Natural killer cell treated with Interleukin-12 subunit alpha and Interleukin-12 subunit beta and Interleukin-15 and Interleukin-18, amount 100 ng/mL, for 72 hours (primary cell): ENCODE data around the gene OST4. TPM values are rescaled to one million over a fixed set of nuclear protein-coding genes. Genes with fewer than 3 reads are reported as not detected.
"Not testable (repeated sequence)": the region's sequence is repeated elsewhere in the genome, so short reads cannot be mapped to it uniquely, and the experiment has no call there.

Source experiments
- ATAC-seq, 2 donors: fragments of 150-1000 bp; cut with Tn5 transposase in 1 of 2; sonication (Bioruptor Pico), chemical (Tn5 transposase) in 1 of 2; 2 replicates each; pipeline ENCODE4 v1.10.0; 2021
- DNase-seq: peaks from one replicate; pipeline ENCODE4 v3.0.0; 2022; ENCODE audit warnings: low spot score
- H3K27ac Mint-ChIP-seq, 2 donors: 1 replicate in 1 of 2; 2 replicates in 1 of 2; pipeline ENCODE4 v1.8.0; 2022; ENCODE audit warnings: mixed read lengths in 2 of 2, mild to moderate bottlenecking in 1 of 2, moderate library complexity in 1 of 2
- H3K27me3 Mint-ChIP-seq, 2 donors: 1 replicate in 1 of 2; 2 replicates in 1 of 2; pipeline ENCODE4 v1.8.0; 2022; ENCODE audit warnings: mixed read lengths in 2 of 2
- H3K36me3 Mint-ChIP-seq: one replicate; pipeline ENCODE4 v1.8.0; 2022; ENCODE audit warnings: mixed read lengths
- H3K4me1 Mint-ChIP-seq, 2 donors: 1 replicate in 1 of 2; 2 replicates in 1 of 2; pipeline ENCODE4 v1.8.0; 2022; ENCODE audit warnings: low read depth in 2 of 2, mixed read lengths in 2 of 2, mild to moderate bottlenecking in 1 of 2
- H3K4me3 Mint-ChIP-seq: one replicate; pipeline ENCODE4 v1.8.0; 2022; ENCODE audit warnings: mixed read lengths
- H3K9me3 Mint-ChIP-seq: 2 replicates; pipeline ENCODE4 v1.8.0; 2022; ENCODE audit warnings: mixed read lengths
- total RNA-seq, 2 donors: library from RNA; stranded (reverse); gene quantifications; one replicate each; pipeline ENCODE4 v1.2.3, GENCODE V29; 2022

The OST4 gene
- total RNA-seq, result 100 to 1,000 TPM; 286 to 393 TPM

- ATAC-seq (peak; percentile 95 to 97), DNase-seq (peak; percentile 95)
- Mint-ChIP-seq H3K27me3 (no peaks in the 10 kb centered on the region), H3K4me1 (peaks cover 65 to 68% of the 10 kb centered on the region in 2 donors), H3K27ac (peak within 1 kb of the TSS; percentile 94 to 97), H3K9me3 (no peaks in the 10 kb centered on the region), H3K4me3 (peak within 1 kb of the TSS; percentile 98), H3K36me3 (peaks cover 17% of the 10 kb centered on the region)
These were observed at the start of gene OST4 for GRCh38 chr2:27071277-27071989. Gene OST4, minus strand, starts transcription at chr2:27071654.

GRCh38 chr2:27119330-27119670, 47.8 kb upstream of the OST4 start:
- DNase-seq, result peak; percentile 41
- H3K4me1 Mint-ChIP-seq, result peaks cover 11 to 22% of the 10 kb centered on the region in 2 donors
- H3K27me3 Mint-ChIP-seq, result peaks cover 19 to 22% of the 10 kb centered on the region in 2 donors
- H3K4me3 Mint-ChIP-seq, result peak overlapping the region; percentile 50
- not testable (repeated sequence) for H3K9me3 Mint-ChIP-seq, H3K27ac Mint-ChIP-seq, H3K36me3 Mint-ChIP-seq, ATAC-seq

GRCh38 chr2:27118525-27119329, 47.3 kb upstream of the OST4 start, which contains the start of gene CGREF1:
Gene CGREF1, minus strand, starts transcription at chr2:27119128. Its CDS starts 14,762 bp downstream, at chr2:27104366.
- Mint-ChIP-seq H3K4me1 (peaks cover 11 to 19% of the 10 kb centered on the region in 2 donors), H3K9me3 (no peaks in the 10 kb centered on the region), H3K36me3 (no peaks in the 10 kb centered on the region), H3K27me3 (peaks cover 19 to 22% of the 10 kb centered on the region in 2 donors), H3K4me3 (peak within 1 kb of the TSS; percentile 50), H3K27ac (no peak within 1 kb of the TSS)
- DNase-seq, result peak; percentile 54
- ATAC-seq, result no peak

GRCh38 chr2:27117995-27118524, 46.6 kb upstream of the OST4 start:
- Mint-ChIP-seq H3K27ac (no peak overlapping the region), H3K4me3 (no peak overlapping the region), H3K36me3 (no peaks in the 10 kb centered on the region), H3K9me3 (no peaks in the 10 kb centered on the region), H3K27me3 (peaks cover 19 to 22% of the 10 kb centered on the region in 2 donors), H3K4me1 (peaks cover 7 to 15% of the 10 kb centered on the region in 2 donors)
- ATAC-seq (no peak), DNase-seq (no peak)

GRCh38 chr2:27115519-27115918, 44.1 kb upstream of the OST4 start:
- Mint-ChIP-seq H3K4me1 (peaks cover 0 to 7% of the 10 kb centered on the region in 2 donors), H3K27ac (no peak overlapping the region), H3K4me3 (no peak overlapping the region), H3K36me3 (no peaks in the 10 kb centered on the region), H3K9me3 (no peaks in the 10 kb centered on the region), H3K27me3 (peaks cover 19 to 22% of the 10 kb centered on the region in 2 donors)
- ATAC-seq (no peak), DNase-seq (peak; percentile 28)

- DNase-seq, H3K9me3 Mint-ChIP-seq, ATAC-seq, H3K36me3 Mint-ChIP-seq, H3K4me3 Mint-ChIP-seq, H3K4me1 Mint-ChIP-seq, H3K27ac Mint-ChIP-seq: not testable (repeated sequence)
- peaks cover 5 to 20% of the 10 kb centered on the region in 2 donors for H3K27me3 Mint-ChIP-seq
These were observed 40.1 kb upstream of the OST4 start for GRCh38 chr2:27111392-27112078.

- not testable (repeated sequence) for H3K4me3 Mint-ChIP-seq, ATAC-seq, DNase-seq, H3K27ac Mint-ChIP-seq, H3K36me3 Mint-ChIP-seq, H3K4me1 Mint-ChIP-seq, H3K9me3 Mint-ChIP-seq
- peaks cover 5 to 20% of the 10 kb centered on the region in 2 donors for H3K27me3 Mint-ChIP-seq
These were observed 39.3 kb upstream of the OST4 start for GRCh38 chr2:27110603-27111352.

- ATAC-seq (no peak), DNase-seq (no peak)
- Mint-ChIP-seq H3K27me3 (peaks cover 5 to 12% of the 10 kb centered on the region in 2 donors), H3K36me3 (no peaks in the 10 kb centered on the region), H3K4me3 (no peak overlapping the region), H3K27ac (no peak overlapping the region), H3K4me1 (no peaks in the 10 kb centered on the region), H3K9me3 (no peaks in the 10 kb centered on the region)
These were observed 37.6 kb upstream of the OST4 start for GRCh38 chr2:27109083-27109482.

GRCh38 chr2:27108221-27108620, 36.8 kb upstream of the OST4 start:
- Mint-ChIP-seq H3K36me3 (no peaks in the 10 kb centered on the region), H3K27me3 (peaks cover 5 to 12% of the 10 kb centered on the region in 2 donors), H3K4me1 (no peaks in the 10 kb centered on the region), H3K27ac (no peak overlapping the region), H3K4me3 (no peak overlapping the region), H3K9me3 (no peaks in the 10 kb centered on the region)
- ATAC-seq, result no peak
- no peak for DNase-seq

GRCh38 chr2:27105981-27106380, 34.5 kb upstream of the OST4 start:
- Mint-ChIP-seq H3K27me3 (peaks cover 5 to 12% of the 10 kb centered on the region in 2 donors), H3K27ac (no peak overlapping the region)
- no peak for ATAC-seq

GRCh38 chr2:27102329-27102728, 30.9 kb upstream of the OST4 start:
- DNase-seq (no peak), ATAC-seq (no peak)
- Mint-ChIP-seq H3K9me3 (no peaks in the 10 kb centered on the region), H3K4me1 (no peaks in the 10 kb centered on the region), H3K36me3 (no peaks in the 10 kb centered on the region), H3K27me3 (peaks cover 2 to 6% of the 10 kb centered on the region in 2 donors), H3K4me3 (no peak overlapping the region), H3K27ac (no peak overlapping the region)

More at GRCh38 chr2:27105981-27106380, 34.5 kb upstream of the OST4 start:
- no peak for DNase-seq
- no peak overlapping the region for H3K4me3 Mint-ChIP-seq
- H3K36me3 Mint-ChIP-seq, result no peaks in the 10 kb centered on the region
- no peaks in the 10 kb centered on the region for H3K9me3 Mint-ChIP-seq
- no peaks in the 10 kb centered on the region for H3K4me1 Mint-ChIP-seq

GRCh38 chr2:27100036-27100435, 28.6 kb upstream of the OST4 start:
- DNase-seq, result no peak
- no peak for ATAC-seq
- H3K27ac Mint-ChIP-seq, result no peak overlapping the region
- no peaks in the 10 kb centered on the region for H3K27me3 Mint-ChIP-seq
- H3K4me3 Mint-ChIP-seq, result no peak overlapping the region
- H3K36me3 Mint-ChIP-seq, result no peaks in the 10 kb centered on the region
- H3K4me1 Mint-ChIP-seq, result peaks cover 0 to 12% of the 10 kb centered on the region in 2 donors
- no peaks in the 10 kb centered on the region for H3K9me3 Mint-ChIP-seq
